Measurements from ENCODE around the gene NOC3L. TPM values are rescaled to one million over a fixed set of nuclear protein-coding genes. Genes with fewer than 3 reads are reported as not detected.

NOC3L gene
- total and polyA plus RNA-seq, 9 of the 15 experiments (the other 6 are each of a cell fraction or from before 2014, with no cell fraction given) = 23.8 to 57.6 (median 32.6) TPM

DNA sequence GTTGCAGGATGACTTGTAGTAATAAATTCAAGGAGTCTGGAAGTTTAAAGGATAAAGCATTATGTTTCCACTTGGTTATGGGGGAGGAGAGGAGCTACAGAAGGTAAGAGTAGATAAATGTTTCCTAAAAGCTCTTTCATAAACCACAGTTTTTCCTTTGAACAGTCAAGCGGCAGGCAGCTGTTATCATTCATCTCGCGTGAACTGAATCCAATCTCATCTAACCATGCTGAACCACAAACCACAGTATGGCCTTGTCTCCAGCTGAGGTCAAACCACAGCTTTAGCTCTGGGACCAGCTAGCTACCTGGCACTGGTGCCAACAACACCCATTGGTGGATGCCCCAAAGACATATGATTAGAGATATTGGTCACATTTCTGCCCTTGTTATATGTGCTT, 63.3 kb downstream of the NOC3L start (continued):
- TF ChIP-seq, protein P1, sequence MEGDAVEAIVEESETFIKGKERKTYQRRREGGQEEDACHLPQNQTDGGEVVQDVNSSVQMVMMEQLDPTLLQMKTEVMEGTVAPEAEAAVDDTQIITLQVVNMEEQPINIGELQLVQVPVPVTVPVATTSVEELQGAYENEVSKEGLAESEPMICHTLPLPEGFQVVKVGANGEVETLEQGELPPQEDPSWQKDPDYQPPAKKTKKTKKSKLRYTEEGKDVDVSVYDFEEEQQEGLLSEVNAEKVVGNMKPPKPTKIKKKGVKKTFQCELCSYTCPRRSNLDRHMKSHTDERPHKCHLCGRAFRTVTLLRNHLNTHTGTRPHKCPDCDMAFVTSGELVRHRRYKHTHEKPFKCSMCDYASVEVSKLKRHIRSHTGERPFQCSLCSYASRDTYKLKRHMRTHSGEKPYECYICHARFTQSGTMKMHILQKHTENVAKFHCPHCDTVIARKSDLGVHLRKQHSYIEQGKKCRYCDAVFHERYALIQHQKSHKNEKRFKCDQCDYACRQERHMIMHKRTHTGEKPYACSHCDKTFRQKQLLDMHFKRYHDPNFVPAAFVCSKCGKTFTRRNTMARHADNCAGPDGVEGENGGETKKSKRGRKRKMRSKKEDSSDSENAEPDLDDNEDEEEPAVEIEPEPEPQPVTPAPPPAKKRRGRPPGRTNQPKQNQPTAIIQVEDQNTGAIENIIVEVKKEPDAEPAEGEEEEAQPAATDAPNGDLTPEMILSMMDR (IDR thresholded peaks at IDR 0.05 in 2 of 3, conservative IDR thresholded peaks at IDR 0.05 in 1 of 3; ENCODE audit: insufficient read depth in 2 of 3, low read depth in 1 of 3, low read length in 3 of 3) = no peak
- no peak for TF ChIP-seq CEBPB (tag; IDR thresholded peaks at IDR 0.05)
- TF ChIP-seq TRIM24 (IDR thresholded peaks at IDR 0.05) = peak; percentile 69 to 83
- no peak for TF ChIP-seq CGGBP1 (CRISPR knock-in tag; IDR thresholded peaks at IDR 0.05)
- no peak for TF ChIP-seq CSDE1 (IDR thresholded peaks at IDR 0.05)
- peak; percentile 92; the same call in 1 of the 2 replicates for TF ChIP-seq ZBED1 (IDR thresholded peaks at IDR 0.05)
- TF ChIP-seq EHMT2 (IDR thresholded peaks at IDR 0.05) = no peak
- no peak for TF ChIP-seq CCAR2 (IDR thresholded peaks at IDR 0.05; ENCODE audit: low read depth, low read length)
- no peak for TF ChIP-seq COPS2 (conservative IDR thresholded peaks at IDR 0.05)
- TF ChIP-seq FOXA3 (CRISPR knock-in tag; conservative IDR thresholded peaks at IDR 0.05 in 1 of 2, IDR thresholded peaks at IDR 0.05 in 1 of 2) = no peak
- TF ChIP-seq TEAD4 (IDR thresholded peaks at IDR 0.05; ENCODE audit: low read length) = peak; percentile 99
- no peak for TF ChIP-seq TEAD4 (CRISPR knock-in tag; IDR thresholded peaks at IDR 0.05; ENCODE audit: borderline replicate concordance)
- no peak for TF ChIP-seq USF1 (CRISPR knock-in tag; IDR thresholded peaks at IDR 0.05)
- TF ChIP-seq ATF7 (IDR thresholded peaks at IDR 0.05) = peak; percentile 48; the same call in 1 of the 2 replicates
- TF ChIP-seq, protein P2, sequence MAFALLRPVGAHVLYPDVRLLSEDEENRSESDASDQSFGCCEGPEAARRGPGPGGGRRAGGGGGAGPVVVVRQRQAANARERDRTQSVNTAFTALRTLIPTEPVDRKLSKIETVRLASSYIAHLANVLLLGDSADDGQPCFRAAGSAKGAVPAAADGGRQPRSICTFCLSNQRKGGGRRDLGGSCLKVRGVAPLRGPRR (CRISPR knock-in tag; IDR thresholded peaks at IDR 0.05) = no peak
- no peak for TF ChIP-seq NFE2L1 (tag; IDR thresholded peaks at IDR 0.05; ENCODE audit: borderline replicate concordance, low read depth)
- no peak for TF ChIP-seq U2AF1 (optimal IDR thresholded peaks at IDR 0.05; ENCODE audit: low read depth, low read length)
- TF ChIP-seq TCFL5 (CRISPR knock-in tag; conservative IDR thresholded peaks at IDR 0.05) = no peak
- TF ChIP-seq, protein P3, sequence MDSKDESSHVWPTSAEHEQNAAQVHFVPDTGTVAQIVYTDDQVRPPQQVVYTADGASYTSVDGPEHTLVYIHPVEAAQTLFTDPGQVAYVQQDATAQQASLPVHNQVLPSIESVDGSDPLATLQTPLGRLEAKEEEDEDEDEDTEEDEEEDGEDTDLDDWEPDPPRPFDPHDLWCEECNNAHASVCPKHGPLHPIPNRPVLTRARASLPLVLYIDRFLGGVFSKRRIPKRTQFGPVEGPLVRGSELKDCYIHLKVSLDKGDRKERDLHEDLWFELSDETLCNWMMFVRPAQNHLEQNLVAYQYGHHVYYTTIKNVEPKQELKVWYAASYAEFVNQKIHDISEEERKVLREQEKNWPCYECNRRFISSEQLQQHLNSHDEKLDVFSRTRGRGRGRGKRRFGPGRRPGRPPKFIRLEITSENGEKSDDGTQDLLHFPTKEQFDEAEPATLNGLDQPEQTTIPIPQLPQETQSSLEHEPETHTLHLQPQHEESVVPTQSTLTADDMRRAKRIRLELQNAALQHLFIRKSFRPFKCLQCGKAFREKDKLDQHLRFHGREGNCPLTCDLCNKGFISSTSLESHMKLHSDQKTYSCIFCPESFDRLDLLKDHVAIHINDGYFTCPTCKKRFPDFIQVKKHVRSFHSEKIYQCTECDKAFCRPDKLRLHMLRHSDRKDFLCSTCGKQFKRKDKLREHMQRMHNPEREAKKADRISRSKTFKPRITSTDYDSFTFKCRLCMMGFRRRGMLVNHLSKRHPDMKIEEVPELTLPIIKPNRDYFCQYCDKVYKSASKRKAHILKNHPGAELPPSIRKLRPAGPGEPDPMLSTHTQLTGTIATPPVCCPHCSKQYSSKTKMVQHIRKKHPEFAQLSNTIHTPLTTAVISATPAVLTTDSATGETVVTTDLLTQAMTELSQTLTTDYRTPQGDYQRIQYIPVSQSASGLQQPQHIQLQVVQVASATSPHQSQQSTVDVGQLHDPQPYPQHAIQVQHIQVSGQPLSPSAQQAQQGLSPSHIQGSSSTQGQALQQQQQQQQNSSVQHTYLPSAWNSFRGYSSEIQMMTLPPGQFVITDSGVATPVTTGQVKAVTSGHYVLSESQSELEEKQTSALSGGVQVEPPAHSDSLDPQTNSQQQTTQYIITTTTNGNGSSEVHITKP (IDR thresholded peaks at IDR 0.05; ENCODE audit: partially characterized antibody) = no peak
- TF ChIP-seq ZNF274 (IDR thresholded peaks at IDR 0.05; ENCODE audit: borderline replicate concordance, low read depth, low read length) = no peak
